Putamen (tissue), 1 donor: ENCODE results near the gene RPL23.

Source experiments
- DNase-seq: peaks from one replicate; pipeline ENCODE4 v3.0.0-alpha.2; 2016; ENCODE audit warnings: low spot score

RPL23 gene

GRCh38 chr17:38853292-38854219 is at the start of gene RPL23:
Gene RPL23, minus strand, starts transcription at chr17:38853721. Its CDS starts 11 bp downstream, at chr17:38853710.
- peak; percentile 95 for DNase-seq

GRCh38 chr17:38900978-38901656 is 47.6 kb upstream of the RPL23 start:
- no peak for DNase-seq

GRCh38 chr17:38899421-38899820 is 45.9 kb upstream of the RPL23 start:
- no peak for DNase-seq

- DNase-seq, result no peak
Measured at GRCh38 chr17:38898812-38899348, 45.4 kb upstream of the RPL23 start.

GRCh38 chr17:38898291-38898679 is 44.8 kb upstream of the RPL23 start:
- DNase-seq, result no peak

GRCh38 chr17:38897671-38898290 is 44.3 kb upstream of the RPL23 start:
- DNase-seq, result no peak

- no peak for DNase-seq
Measured at GRCh38 chr17:38897176-38897575, 43.7 kb upstream of the RPL23 start.

GRCh38 chr17:38896346-38896954 is 42.9 kb upstream of the RPL23 start:
- no peak for DNase-seq

- no peak for DNase-seq
Measured at GRCh38 chr17:38894276-38894675, 40.8 kb upstream of the RPL23 start.

GRCh38 chr17:38893607-38894006 is 40.1 kb upstream of the RPL23 start:
- DNase-seq, result no peak

GRCh38 chr17:38893113-38893512 is 39.6 kb upstream of the RPL23 start:
- DNase-seq, result no peak

- no peak for DNase-seq
Measured at GRCh38 chr17:38892620-38893019, 39.1 kb upstream of the RPL23 start.

GRCh38 chr17:38892083-38892482 is 38.6 kb upstream of the RPL23 start:
- no peak for DNase-seq

GRCh38 chr17:38891441-38891840 is 37.9 kb upstream of the RPL23 start:
- no peak for DNase-seq

GRCh38 chr17:38890410-38890746 is 36.9 kb upstream of the RPL23 start:
- DNase-seq, result no peak

GRCh38 chr17:38889745-38890409 is 36.4 kb upstream of the RPL23 start:
- DNase-seq, result no peak

GRCh38 chr17:38888842-38889241 is 35.3 kb upstream of the RPL23 start:
- no peak for DNase-seq

GRCh38 chr17:38886643-38887010 is 33.1 kb upstream of the RPL23 start:
- DNase-seq, result no peak

- DNase-seq, result peak; percentile 79
Measured at GRCh38 chr17:38885728-38886642, 32.5 kb upstream of the RPL23 start.

GRCh38 chr17:38885044-38885727 is 31.7 kb upstream of the RPL23 start:
- DNase-seq, result no peak
